Measurements from ENCODE around the gene SLC25A44. TPM values are rescaled to one million over a fixed set of nuclear protein-coding genes. Genes with fewer than 3 reads are reported as not detected.

SLC25A44 gene
- total RNA-seq, 1 donor from 2014 or later: 21.3 TPM

DNA sequence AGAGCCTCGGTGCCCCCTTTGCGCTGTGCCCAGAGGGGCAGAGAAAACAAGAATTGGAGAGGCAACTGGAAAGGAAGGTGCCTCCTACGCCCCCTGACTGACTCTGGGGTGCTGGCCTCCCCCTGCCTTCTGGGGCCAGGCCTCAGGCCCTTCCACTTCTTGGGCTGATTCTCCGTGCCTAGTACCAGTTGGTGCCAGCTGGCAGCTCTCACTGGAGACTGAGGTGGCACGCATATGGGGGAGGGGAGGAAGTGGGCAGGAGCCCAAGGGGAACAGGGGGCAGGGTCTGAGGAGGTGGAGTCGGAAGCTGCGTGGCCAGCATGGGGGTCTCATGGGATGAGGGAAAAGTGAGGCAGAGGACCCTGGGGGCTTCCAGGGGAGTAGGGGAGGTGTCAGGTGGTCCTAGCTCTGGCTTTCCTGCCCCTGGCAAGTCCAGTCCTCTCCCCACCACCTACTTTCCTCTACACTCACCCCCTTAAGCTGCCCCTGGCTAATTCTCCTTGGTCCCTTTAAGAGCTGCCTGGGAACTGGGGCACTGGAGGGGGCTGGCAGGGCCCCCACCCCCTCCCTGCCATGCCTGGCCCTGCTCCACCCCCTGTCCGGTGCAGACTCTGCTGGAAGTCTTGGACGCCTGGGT is 47.0 kb upstream of the SLC25A44 start:
- H3K4me3 ChIP-seq (ENCODE audit: insufficient read depth, low read depth, low read length): no peak overlapping the region
- Mint-ChIP-seq H3K27ac (ENCODE audit: unreplicated experiment) (no peak overlapping the region), H3K27me3 (ENCODE audit: low read depth, unreplicated experiment) (peaks cover 26% of the 10 kb centered on the region), H3K36me3 (ENCODE audit: low read depth, unreplicated experiment) (no peaks in the 10 kb centered on the region), H3K4me3 (ENCODE audit: unreplicated experiment) (no peak overlapping the region), H3K4me1 (ENCODE audit: low read depth, unreplicated experiment) (peaks cover 17% of the 10 kb centered on the region), H3K9me3 (ENCODE audit: unreplicated experiment) (no peaks in the 10 kb centered on the region)
- H3K9ac ChIP-seq (ENCODE audit: low read length): peak overlapping the region; percentile 24
- DNase-seq (ENCODE audit: low read depth): no peak
- peaks cover 22% of the 10 kb centered on the region for H4K20me1 ChIP-seq (ENCODE audit: insufficient read depth, low read length)
- H3K9me3 ChIP-seq (ENCODE audit: insufficient read depth, low read depth, low read length): no peaks in the 10 kb centered on the region
- H3K4me2 ChIP-seq (ENCODE audit: low read length): peak overlapping the region; percentile 64
- no peak overlapping the region for H3K27ac ChIP-seq (ENCODE audit: low read depth, low read length)
- peaks cover 27% of the 10 kb centered on the region for H3K4me1 ChIP-seq (ENCODE audit: insufficient read depth, low read length)
- no peaks in the 10 kb centered on the region for H3K79me2 ChIP-seq (ENCODE audit: insufficient read depth, low read length)
- H3K36me3 ChIP-seq (ENCODE audit: insufficient read depth, low read length): no peaks in the 10 kb centered on the region
- TF ChIP-seq EZH2 (IDR thresholded peaks at IDR 0.05; ENCODE audit: insufficient read depth, low read length): no peak
- TF ChIP-seq, protein P1, sequence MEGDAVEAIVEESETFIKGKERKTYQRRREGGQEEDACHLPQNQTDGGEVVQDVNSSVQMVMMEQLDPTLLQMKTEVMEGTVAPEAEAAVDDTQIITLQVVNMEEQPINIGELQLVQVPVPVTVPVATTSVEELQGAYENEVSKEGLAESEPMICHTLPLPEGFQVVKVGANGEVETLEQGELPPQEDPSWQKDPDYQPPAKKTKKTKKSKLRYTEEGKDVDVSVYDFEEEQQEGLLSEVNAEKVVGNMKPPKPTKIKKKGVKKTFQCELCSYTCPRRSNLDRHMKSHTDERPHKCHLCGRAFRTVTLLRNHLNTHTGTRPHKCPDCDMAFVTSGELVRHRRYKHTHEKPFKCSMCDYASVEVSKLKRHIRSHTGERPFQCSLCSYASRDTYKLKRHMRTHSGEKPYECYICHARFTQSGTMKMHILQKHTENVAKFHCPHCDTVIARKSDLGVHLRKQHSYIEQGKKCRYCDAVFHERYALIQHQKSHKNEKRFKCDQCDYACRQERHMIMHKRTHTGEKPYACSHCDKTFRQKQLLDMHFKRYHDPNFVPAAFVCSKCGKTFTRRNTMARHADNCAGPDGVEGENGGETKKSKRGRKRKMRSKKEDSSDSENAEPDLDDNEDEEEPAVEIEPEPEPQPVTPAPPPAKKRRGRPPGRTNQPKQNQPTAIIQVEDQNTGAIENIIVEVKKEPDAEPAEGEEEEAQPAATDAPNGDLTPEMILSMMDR (IDR thresholded peaks at IDR 0.05; ENCODE audit: insufficient read depth, low read depth, low read length): no peak
- H3K27me3 ChIP-seq (ENCODE audit: insufficient read depth, low read length): peaks cover 18% of the 10 kb centered on the region
- no peak for FAIRE-seq
- no peak overlapping the region for H2AFZ ChIP-seq (ENCODE audit: low read depth, low read length)

DNA sequence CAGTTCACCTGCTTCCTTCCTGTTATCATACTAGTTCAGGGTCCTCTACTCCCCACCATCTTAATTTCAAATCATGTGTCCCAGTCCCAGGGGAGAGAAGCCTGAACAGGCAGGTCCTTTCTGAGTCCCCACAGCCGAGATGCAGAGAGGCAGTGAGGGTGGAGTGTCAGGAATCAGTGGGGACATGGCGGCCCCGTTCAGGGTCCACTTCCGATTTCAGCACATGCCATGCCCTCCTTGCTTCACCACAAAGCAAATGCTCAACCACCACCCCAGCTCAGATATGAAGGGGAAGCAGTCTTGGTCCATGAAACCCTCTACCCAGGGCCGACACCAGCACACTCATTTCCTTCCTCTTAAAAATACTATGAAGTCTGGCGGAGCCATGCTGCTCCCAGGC is 45.7 kb upstream of the SLC25A44 start:
- no peak for FAIRE-seq
- no peak overlapping the region for H3K4me3 Mint-ChIP-seq (ENCODE audit: unreplicated experiment)
- H3K27ac Mint-ChIP-seq (ENCODE audit: unreplicated experiment): no peak overlapping the region

More for the DNA sequence above, 45.7 kb upstream of the SLC25A44 start:
- Histone ChIP-seq H3K36me3 (ENCODE audit: insufficient read depth, low read length) (no peaks in the 10 kb centered on the region), H3K27ac (ENCODE audit: low read depth, low read length) (no peak overlapping the region), H2AFZ (ENCODE audit: low read depth, low read length) (no peak overlapping the region), H3K4me3 (ENCODE audit: insufficient read depth, low read depth, low read length) (no peak overlapping the region), H3K79me2 (ENCODE audit: insufficient read depth, low read length) (no peaks in the 10 kb centered on the region), H3K4me1 (ENCODE audit: insufficient read depth, low read length) (peaks cover 27% of the 10 kb centered on the region), H3K9me3 (ENCODE audit: insufficient read depth, low read depth, low read length) (no peaks in the 10 kb centered on the region), H4K20me1 (ENCODE audit: insufficient read depth, low read length) (peaks cover 20% of the 10 kb centered on the region), H3K27me3 (ENCODE audit: insufficient read depth, low read length) (peaks cover 18% of the 10 kb centered on the region), H3K9ac (ENCODE audit: low read length) (no peak overlapping the region), H3K4me2 (ENCODE audit: low read length) (no peak overlapping the region)
- TF ChIP-seq, protein P1 (IDR thresholded peaks at IDR 0.05; ENCODE audit: insufficient read depth, low read depth, low read length): no peak
- no peak for TF ChIP-seq EZH2 (IDR thresholded peaks at IDR 0.05; ENCODE audit: insufficient read depth, low read length)
- Mint-ChIP-seq H3K36me3 (ENCODE audit: low read depth, unreplicated experiment) (no peaks in the 10 kb centered on the region), H3K4me1 (ENCODE audit: low read depth, unreplicated experiment) (peaks cover 17% of the 10 kb centered on the region), H3K9me3 (ENCODE audit: unreplicated experiment) (no peaks in the 10 kb centered on the region), H3K27me3 (ENCODE audit: low read depth, unreplicated experiment) (peaks cover 30% of the 10 kb centered on the region)
- DNase-seq (ENCODE audit: low read depth): no peak

Data from astrocyte (in vitro differentiated cells and primary cell).